ENCODE measurements around the gene FAM171A1. TPM values are rescaled to one million over a fixed set of nuclear protein-coding genes. Genes with fewer than 3 reads are reported as not detected.

Gene FAM171A1
- total RNA-seq, 1 donor from 2014 or later, result 86.1 TPM

DNA sequence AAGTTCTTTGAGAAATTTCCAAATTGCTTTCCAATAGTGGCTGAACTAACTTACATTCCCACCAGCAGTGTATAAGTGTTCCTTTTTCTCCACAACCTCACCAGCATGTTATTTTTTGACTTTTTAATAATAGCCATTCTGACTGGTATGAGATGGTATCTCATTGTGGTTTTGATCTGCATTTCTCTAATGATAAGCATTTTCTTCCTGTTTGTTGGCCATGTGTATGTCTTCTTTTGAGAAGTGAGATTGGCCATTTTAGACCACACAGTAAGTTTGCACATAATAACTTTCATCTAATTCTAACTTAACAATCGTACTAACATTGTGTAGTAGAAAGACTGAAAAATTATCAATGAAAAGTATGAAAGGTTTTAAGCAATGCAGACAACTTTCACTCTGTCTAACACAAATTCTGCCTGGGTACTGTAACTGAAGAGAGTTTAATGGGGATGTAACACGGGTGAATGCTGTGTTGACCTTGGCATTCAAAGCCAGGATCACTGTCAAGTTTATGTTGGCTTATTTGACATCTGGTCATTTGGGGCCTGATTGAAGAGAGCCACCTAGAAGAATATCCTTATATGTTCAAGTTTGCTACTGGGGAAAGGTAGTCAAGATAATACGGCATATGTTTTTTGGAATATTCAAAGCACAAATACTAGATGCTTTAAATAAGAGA, 50.4 kb downstream of the FAM171A1 start:
- H3K4me1 Mint-ChIP-seq (ENCODE audit: low read depth), result peaks cover 31% of the 10 kb centered on the region
- peaks cover 2% of the 10 kb centered on the region for H3K9me3 Mint-ChIP-seq (ENCODE audit: low read depth)
- H3K27ac Mint-ChIP-seq, result no peak overlapping the region
- TF ChIP-seq, protein P1, sequence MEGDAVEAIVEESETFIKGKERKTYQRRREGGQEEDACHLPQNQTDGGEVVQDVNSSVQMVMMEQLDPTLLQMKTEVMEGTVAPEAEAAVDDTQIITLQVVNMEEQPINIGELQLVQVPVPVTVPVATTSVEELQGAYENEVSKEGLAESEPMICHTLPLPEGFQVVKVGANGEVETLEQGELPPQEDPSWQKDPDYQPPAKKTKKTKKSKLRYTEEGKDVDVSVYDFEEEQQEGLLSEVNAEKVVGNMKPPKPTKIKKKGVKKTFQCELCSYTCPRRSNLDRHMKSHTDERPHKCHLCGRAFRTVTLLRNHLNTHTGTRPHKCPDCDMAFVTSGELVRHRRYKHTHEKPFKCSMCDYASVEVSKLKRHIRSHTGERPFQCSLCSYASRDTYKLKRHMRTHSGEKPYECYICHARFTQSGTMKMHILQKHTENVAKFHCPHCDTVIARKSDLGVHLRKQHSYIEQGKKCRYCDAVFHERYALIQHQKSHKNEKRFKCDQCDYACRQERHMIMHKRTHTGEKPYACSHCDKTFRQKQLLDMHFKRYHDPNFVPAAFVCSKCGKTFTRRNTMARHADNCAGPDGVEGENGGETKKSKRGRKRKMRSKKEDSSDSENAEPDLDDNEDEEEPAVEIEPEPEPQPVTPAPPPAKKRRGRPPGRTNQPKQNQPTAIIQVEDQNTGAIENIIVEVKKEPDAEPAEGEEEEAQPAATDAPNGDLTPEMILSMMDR (IDR thresholded peaks at IDR 0.05; ENCODE audit: unreplicated experiment), result no peak
- peaks cover 3% of the 10 kb centered on the region for H3K27me3 Mint-ChIP-seq
- peaks cover 5% of the 10 kb centered on the region for H3K36me3 Mint-ChIP-seq (ENCODE audit: insufficient read depth)
- no peak for DNase-seq (ENCODE audit: low spot score, unreplicated experiment)
- H3K4me3 Mint-ChIP-seq (ENCODE audit: low read depth), result no peak overlapping the region

DNA sequence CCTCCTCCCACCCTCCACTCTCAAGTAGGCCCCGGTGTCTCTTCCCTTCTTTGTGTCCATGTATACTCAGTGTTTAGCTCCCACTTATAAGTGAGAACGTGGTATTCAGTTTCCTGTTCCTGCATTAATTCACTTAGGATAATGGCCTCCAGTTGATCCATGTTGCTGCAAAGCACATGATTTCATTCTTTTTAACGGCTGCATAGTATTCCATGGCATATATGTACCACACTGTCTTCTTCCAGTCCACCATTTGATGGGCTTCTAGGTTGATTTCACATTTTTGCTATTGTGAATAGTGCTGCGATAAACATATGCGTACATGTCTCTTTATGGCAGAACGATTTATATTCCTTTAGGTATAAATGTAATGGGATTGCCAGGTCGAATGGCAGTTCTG, 51.0 kb downstream of the FAM171A1 start:
- H3K27me3 Mint-ChIP-seq, result peaks cover 3% of the 10 kb centered on the region
- peaks cover 6% of the 10 kb centered on the region for H3K36me3 Mint-ChIP-seq (ENCODE audit: insufficient read depth)
- H3K9me3 Mint-ChIP-seq (ENCODE audit: low read depth), result peaks cover 2% of the 10 kb centered on the region
- TF ChIP-seq, protein P1 (IDR thresholded peaks at IDR 0.05; ENCODE audit: unreplicated experiment), result no peak
- H3K27ac Mint-ChIP-seq, result no peak overlapping the region
- no peak for DNase-seq (ENCODE audit: low spot score, unreplicated experiment)
- no peak overlapping the region for H3K4me3 Mint-ChIP-seq (ENCODE audit: low read depth)
- H3K4me1 Mint-ChIP-seq (ENCODE audit: low read depth), result peaks cover 36% of the 10 kb centered on the region

DNA sequence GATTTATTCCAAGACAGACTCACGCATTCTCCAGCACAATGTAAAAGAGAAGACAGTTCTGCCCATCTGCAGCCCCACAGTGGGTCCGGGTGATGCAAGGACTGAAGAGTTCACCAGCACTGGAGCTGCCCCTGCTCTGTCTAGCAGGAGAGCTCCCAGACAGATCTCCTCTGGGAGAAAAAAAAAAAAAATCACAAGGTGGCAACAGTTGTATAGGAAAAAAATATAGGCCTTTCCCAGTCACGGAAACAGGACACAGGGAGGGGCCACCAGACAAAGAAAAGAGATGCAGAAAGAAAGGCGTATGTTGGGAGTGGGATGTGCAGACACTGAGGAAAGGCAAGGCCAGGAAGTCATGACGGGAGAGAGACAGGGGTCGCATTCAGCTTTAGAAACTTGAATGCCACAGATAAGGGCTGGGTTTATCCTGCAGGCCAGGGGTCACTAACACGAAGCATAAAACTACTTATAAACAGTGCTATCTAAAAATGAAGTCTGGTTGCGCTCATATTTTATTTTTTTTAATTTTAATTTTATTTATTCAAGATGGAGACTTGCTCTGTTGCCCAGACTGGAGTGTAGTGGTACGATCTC, 54.1 kb downstream of the FAM171A1 start:
- H3K4me3 Mint-ChIP-seq (ENCODE audit: low read depth), result no peak overlapping the region
- peaks cover 2% of the 10 kb centered on the region for H3K9me3 Mint-ChIP-seq (ENCODE audit: low read depth)
- TF ChIP-seq, protein P1 (IDR thresholded peaks at IDR 0.05; ENCODE audit: unreplicated experiment), result no peak
- DNase-seq (ENCODE audit: low spot score, unreplicated experiment), result no peak
- H3K27me3 Mint-ChIP-seq, result peaks cover 9% of the 10 kb centered on the region
- H3K4me1 Mint-ChIP-seq (ENCODE audit: low read depth), result peaks cover 32% of the 10 kb centered on the region
- H3K36me3 Mint-ChIP-seq (ENCODE audit: insufficient read depth), result peaks cover 11% of the 10 kb centered on the region
- H3K27ac Mint-ChIP-seq, result no peak overlapping the region

DNA sequence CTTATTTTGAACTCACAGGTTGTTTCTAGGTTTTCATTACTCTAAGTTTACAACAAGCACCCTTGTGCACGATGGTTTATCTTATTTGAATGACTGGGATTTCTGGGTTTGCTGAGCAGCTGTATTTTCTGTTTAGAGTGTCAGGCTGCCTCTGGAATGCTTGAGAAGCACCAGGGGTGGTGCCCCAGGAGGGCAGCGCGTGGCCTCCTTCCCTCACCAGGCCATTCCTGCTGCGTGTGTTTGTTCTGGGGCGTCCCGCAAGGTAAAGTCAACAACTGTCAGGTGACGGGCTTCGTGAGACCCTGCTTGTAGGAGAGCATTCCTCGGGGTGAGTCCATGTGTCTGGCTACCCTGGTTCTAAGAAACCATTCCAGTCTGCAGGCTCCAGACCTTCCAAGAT, 54.9 kb downstream of the FAM171A1 start:
- DNase-seq (ENCODE audit: low spot score, unreplicated experiment), result no peak
- peaks cover 9% of the 10 kb centered on the region for H3K27me3 Mint-ChIP-seq
- TF ChIP-seq, protein P1 (IDR thresholded peaks at IDR 0.05; ENCODE audit: unreplicated experiment), result no peak
- H3K36me3 Mint-ChIP-seq (ENCODE audit: insufficient read depth), result peaks cover 11% of the 10 kb centered on the region
- no peak overlapping the region for H3K4me3 Mint-ChIP-seq (ENCODE audit: low read depth)
- peaks cover 28% of the 10 kb centered on the region for H3K4me1 Mint-ChIP-seq (ENCODE audit: low read depth)
- peaks cover 2% of the 10 kb centered on the region for H3K9me3 Mint-ChIP-seq (ENCODE audit: low read depth)
- peak overlapping the region; percentile 50 for H3K27ac Mint-ChIP-seq

DNA sequence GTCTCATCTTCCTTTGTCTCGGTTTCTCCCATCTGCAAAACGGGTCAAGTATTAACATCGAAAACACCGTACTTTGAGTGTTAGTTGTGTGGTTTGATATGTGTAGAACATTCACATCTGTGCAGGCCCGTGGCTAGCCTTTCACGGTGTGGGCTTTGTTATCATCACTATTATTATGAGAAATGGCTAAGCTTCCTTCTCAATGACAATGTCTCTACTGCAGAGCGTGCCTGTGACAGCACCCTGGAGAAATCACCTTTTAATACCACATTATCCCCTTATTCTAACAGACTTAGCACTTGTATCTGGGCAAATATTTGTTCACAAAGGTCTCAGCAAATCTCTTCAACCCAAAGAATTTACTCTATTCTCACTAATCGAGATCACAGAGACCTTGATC, 55.8 kb downstream of the FAM171A1 start:
- H3K4me1 Mint-ChIP-seq (ENCODE audit: low read depth), result peaks cover 25% of the 10 kb centered on the region

More for the DNA sequence above, 55.8 kb downstream of the FAM171A1 start:
- H3K27ac Mint-ChIP-seq, result no peak overlapping the region
- TF ChIP-seq, protein P1 (IDR thresholded peaks at IDR 0.05; ENCODE audit: unreplicated experiment), result no peak
- no peak overlapping the region for H3K4me3 Mint-ChIP-seq (ENCODE audit: low read depth)
- no peak for DNase-seq (ENCODE audit: low spot score, unreplicated experiment)
- H3K9me3 Mint-ChIP-seq (ENCODE audit: low read depth), result peaks cover 2% of the 10 kb centered on the region
- H3K27me3 Mint-ChIP-seq, result peaks cover 9% of the 10 kb centered on the region
- peaks cover 11% of the 10 kb centered on the region for H3K36me3 Mint-ChIP-seq (ENCODE audit: insufficient read depth)
